ENCODE data around the gene VTN.

VTN gene

DNA sequence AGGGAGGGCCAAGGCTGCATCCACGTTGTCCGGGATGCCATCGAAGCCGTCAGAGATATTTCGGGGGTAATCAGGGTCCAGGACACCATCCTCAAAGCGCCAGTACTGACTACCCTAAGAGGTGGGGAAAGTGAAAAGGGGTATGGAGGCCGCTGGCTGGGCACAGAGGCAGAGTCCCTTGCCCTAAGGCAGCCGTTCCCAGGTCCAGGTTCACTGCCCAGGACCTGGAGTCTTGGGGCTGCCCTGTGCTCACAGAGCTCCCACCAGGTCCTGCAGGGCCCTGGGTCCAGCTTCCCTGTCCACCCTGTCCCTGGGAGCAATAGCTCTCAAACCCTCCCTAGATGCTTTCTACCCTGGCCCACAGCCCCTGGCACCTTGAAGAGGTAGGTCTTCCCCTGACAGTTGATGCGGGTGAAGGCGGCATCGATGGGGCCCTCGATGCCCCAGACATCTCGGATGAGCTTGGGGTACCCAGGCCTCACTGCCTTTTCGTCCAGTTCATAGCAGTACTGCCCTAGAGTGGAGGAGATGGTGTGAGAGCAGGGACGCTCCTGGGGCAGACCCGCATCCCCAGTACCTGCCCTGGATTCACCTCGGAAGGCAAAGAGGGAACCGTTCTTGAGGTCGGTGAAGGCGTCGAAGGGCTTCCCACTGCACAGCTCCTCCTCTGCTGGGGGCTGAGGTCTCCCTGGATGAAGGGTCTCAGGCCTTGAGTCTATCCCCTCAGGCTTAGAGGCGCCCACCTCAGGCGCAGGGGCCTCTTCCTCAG is 1.0 kb downstream of the VTN start:
- no peak for DNase-seq (ENCODE audit: low read depth in 2 of 2)

- DNase-seq (ENCODE audit: low read depth in 2 of 2) = no peak
Observed at GRCh38 chr17:28368306-28368831, 1.7 kb downstream of the VTN start.

DNA sequence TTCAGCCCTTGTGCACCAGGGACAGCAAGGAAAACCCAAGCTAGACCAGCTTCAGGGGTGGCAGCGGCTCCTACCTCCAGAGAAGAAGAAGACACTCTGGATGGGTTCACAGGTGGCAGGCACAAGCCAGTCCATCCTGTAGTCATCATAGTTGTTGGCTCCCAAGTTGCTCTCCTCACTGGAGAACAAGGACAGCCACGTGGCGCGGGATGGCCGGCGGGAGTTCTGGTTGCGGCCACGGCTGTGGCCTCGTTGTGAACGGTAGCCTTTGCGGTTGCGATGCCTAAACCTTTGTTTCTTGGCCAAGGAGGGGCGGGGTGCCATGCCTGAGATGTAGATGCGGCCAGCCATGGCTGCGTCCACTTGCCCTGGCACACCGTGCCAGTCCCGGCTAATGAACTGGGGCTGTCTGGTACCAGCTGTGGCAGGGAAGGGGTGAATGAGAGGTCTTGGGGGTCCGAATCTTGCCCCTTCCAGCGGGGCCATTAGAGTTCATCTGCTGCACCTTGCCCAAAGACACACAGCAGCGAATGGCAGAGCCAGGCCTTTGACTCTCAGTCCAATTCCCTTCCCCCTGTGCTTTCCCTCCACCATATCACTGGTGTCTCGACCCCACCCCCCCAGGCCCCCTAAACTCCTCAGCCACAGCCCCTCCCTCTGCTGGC is 2.3 kb downstream of the VTN start:
- no peak for DNase-seq (ENCODE audit: low read depth in 2 of 2)

DNA sequence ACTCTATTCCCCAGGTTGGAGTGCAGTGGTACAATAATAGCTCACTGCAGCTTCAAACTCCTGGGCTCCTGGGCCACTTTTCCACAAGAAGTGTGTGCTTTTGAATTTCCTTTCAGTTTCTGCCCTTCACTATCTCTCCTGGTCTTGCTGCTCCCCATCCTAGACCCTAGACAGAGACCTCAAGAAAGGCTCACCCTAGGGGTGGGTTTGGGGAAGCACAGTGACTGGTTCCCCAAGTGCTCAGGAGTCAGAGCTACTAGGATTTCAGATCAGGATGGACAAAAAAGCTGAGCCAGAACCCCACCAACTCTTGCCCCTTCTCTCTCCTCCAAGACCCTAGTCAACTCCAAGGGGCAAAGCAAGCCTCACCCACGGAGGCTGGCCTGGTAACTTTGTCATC is 3.5 kb downstream of the VTN start:
- DNase-seq (ENCODE audit: low read depth in 2 of 2) = no peak

DNA sequence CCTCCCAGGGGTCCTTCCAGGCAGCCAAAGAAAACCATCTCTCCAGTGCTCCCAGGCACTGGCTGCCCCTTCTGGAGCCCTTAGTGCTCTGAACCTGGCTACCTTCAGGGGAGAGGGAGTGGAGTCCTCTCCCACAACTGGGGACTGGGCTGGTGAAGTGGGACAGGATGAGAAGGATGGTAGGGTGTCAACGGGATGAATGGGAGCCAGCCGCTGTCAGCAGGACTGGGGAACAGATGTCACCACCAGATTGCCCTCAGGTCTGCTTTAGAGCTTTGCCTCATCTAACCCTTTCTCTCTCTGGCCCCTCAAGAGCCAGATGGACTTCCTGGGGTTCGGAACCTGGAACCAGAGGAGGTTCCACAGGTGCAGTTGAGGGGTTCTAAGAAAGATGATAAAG is 4.6 kb downstream of the VTN start:
- no peak for DNase-seq (ENCODE audit: low read depth in 2 of 2)

GRCh38 chr17:28364665-28365363 is 5.3 kb downstream of the VTN start, which contains the start of gene SEBOX:
Gene SEBOX, minus strand, starts transcription at chr17:28365199. Its CDS starts 48 bp downstream, at chr17:28365151.
- no peak for DNase-seq (ENCODE audit: low read depth in 2 of 2)

GRCh38 chr17:28363776-28364650 is 6.1 kb downstream of the VTN start:
- no peak for DNase-seq (ENCODE audit: low read depth in 2 of 2)

GRCh38 chr17:28363186-28363585 is 6.9 kb downstream of the VTN start:
- DNase-seq (ENCODE audit: low read depth in 2 of 2) = no peak

- DNase-seq (ENCODE audit: low read depth in 2 of 2) = no peak
Observed at GRCh38 chr17:28357901-28358197, 12.3 kb downstream of the VTN start.

DNA sequence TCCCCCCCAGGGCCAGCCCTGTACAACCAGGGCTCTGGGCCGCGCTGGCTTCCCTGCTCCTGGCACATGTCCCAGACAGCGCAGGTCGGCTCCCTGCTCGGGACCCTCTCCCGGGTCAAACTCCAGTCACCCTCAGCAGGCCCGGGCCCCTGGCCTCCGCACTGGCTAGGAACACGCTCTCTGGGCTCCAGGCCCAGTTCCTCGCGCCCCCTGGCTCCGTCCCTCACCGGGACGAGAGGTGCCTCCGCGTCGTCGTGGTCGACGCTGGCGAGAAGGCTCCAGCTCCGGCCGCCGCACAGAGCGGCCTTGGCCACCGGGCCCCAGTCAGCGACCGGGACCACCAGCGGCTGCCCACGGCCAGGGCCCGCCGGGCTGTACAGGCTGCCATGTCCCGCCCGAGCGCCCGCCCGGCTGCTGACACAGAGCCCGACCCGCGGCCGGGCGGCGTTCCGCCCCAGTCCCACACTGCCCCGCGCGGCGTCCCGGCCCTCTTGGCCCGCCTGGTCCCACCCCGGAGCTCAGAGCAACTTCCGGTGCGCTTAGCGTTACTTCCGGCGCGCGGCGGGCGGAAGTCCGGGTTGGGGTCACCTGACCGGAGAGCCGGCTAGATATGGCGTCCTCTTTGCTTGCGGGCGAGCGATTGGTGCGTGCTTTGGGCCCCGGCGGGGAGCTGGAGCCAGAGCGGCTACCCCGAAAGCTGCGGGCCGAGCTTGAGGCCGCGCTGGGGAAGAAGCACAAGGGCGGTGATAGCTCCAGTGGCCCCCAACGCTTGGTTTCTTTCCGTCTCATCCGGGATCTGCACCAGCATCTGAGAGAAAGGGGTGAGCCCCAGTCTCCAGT is 12.8 kb downstream of the VTN start, which contains the start of gene POLDIP2:
Gene POLDIP2, minus strand, starts transcription at position 467 of the 840 bp plus-strand sequence. Its CDS starts 79 bp downstream, at position 388.
- peak; percentile 88 to 92 for DNase-seq (ENCODE audit: low read depth in 2 of 2)

- DNase-seq (ENCODE audit: low read depth in 2 of 2) = no peak
Observed at GRCh38 chr17:28350271-28350670, 19.8 kb downstream of the VTN start.

DNA sequence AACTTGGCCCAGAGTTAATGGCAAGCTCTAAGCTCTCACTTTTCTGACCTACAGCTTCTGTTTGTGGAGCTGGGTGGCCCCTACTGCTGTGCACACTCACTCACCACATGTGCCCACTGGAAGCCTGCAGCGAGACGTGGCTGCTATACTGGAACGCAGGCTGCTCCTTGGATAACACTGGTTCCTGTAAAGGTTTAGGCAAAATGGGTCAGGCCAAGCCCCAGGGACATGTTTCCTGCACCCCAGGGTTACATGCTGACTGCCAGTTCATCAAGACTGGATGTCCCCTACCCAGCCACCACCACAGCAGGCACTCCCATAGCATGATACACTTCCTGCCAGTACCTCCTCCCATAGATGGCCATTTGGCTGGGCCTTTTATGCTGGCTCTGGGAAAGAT is 21.1 kb downstream of the VTN start:
- no peak for DNase-seq (ENCODE audit: low read depth in 2 of 2)

DNA sequence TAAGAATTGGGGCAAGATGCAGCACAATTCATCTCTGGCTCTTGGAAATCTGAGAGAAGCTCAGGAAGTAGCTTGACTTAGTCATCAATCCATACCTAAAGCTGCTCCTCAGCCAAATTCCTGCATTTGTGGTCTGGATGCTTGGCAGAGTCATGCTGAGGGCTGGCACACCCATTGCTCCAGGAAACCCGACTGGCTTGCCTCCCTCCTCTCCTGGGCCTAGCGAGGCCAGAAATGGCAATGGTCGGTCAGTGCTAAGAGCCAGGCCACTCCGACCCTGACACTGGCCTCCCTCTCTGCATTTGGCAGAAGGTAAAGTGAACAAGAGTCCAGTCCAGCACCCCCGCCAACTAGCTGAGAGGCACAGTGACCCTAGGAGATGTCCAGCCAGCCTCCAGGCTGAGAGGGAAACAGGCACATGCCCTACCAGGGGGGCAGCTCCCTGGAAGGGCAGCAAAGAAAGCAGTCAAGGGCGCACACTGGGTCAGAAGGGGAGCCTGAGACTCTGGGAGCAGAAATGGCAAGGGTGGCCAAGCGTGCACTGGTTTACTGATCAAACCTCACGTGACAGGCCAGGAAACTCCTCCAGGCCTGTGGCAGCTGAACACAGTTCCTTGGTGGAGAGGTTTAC is 22.7 kb downstream of the VTN start:
- DNase-seq (ENCODE audit: low read depth in 2 of 2) = no peak

DNA sequence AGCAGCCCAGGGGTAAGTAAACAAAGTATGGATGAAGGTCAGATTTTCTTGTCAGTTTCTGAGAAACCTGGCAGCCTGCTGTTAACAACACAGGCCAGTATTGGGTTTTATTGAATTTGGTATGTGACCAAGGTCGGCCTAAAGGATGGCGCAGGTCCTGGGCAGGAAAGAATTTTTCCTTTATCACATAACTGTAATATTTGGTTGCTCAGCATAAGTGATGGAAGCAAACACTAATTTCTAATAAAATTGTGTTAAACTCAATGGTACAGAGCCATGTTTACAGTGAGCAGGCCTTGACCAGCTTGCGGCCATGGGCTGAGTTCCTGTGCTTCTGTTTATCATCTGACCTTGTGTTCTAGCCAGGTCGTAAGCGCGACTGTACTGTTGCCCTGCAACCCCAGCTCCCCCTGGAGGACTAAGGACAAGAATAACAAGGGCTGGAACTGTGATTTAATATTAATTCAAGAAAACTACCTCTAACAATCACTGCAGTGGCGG is 23.3 kb downstream of the VTN start:
- no peak for DNase-seq (ENCODE audit: low read depth in 2 of 2)

DNA sequence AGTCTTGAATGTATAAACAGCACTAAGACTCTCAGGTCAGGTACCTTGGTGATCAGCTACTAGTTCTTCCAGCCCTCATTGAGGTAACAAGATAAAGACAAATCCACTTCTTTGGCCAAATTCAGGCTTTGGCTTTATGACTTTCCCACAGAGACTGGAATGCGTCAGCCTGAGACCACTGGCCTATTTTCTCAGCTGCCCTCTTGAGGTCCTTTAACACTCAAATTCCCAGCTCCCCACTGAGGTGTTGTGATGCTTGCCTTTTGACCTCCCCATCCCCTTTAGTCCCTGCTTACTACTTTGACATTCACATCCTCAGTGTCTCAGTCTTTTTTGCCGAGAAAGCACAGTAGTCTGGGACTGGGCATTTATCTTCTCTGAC is 23.9 kb downstream of the VTN start:
- DNase-seq (ENCODE audit: low read depth in 2 of 2) = no peak

DNA sequence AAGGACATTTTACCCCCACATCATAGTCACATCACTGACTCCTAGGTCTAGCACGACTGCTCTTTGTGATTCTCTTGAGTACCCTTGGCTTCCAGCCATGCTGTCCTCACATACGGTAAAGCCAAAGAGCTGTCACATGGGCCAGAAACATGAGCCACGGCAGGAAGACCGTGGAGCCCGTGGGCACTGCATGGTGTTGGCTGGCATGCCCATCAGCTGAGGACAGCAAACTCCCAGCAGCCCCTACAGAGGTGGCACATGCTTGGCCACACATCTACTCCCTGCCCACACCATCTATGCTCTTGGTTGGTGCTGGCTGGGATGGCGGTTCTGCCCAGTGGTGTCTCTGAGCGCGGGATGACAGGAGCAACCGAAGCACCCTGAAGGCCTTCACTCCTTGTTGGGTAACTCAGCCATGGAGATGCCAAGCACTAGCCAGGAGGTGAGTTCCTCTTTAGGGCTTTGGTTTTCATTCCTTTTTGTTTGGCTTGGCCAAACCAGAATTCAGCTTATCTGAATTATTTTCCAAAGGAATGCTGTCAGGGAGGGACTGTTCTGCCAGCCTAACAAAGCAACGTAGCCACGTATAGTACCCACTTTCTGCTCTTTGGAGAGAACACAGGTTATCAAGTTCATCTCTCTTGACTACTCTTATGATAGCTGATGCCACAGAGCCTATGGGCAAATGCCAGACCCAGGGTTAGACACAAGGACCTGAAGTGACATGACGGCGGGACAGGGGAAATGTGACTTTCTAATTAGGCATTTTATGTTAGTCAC is 24.5 kb downstream of the VTN start:
- no peak for DNase-seq (ENCODE audit: low read depth in 2 of 2)

- no peak for DNase-seq (ENCODE audit: low read depth in 2 of 2)
Observed at GRCh38 chr17:28344435-28344901, 25.6 kb downstream of the VTN start.

- DNase-seq (ENCODE audit: low read depth in 2 of 2) = no peak
Observed at GRCh38 chr17:28344011-28344410, 26.1 kb downstream of the VTN start.

- DNase-seq (ENCODE audit: low read depth in 2 of 2) = no peak
Observed at GRCh38 chr17:28343491-28343932, 26.6 kb downstream of the VTN start.

All from stimulated activated CD8-positive, alpha-beta memory T cell treated with anti-CD3 and anti-CD28 coated beads, Interleukin-15, amount 100 ng/mL, for 4 hours (primary cell).